Mesendoderm (in vitro differentiated cells): Measurements from ENCODE around the gene SESN1.

Experiments used
- DNase-seq: peaks from one replicate; pipeline ENCODE4 v3.0.0; 2013
- H2AK5ac ChIP-seq: 2 replicates; pipeline ENCODE4 v1.6.1; 2013; ENCODE audit warnings: low read length, inconsistent platforms
- H2BK120ac ChIP-seq: 2 replicates; pipeline ENCODE4 v1.6.1; 2013; ENCODE audit warnings: low read depth, mild to moderate bottlenecking, low read length, moderate library complexity, mixed read lengths
- H2BK15ac ChIP-seq: replicated peaks from 2 replicates; pipeline ENCODE4 v1.6.1; 2013; ENCODE audit warnings: low read depth, mild to moderate bottlenecking, moderate library complexity
- H2BK5ac ChIP-seq: 2 replicates; pipeline ENCODE4 v1.6.1; 2013; ENCODE audit warnings: low read length, inconsistent platforms
- H3K18ac ChIP-seq: 2 replicates; pipeline ENCODE4 v1.6.1; 2013; ENCODE audit warnings: mild to moderate bottlenecking, low read length, mixed read lengths
- H3K23ac ChIP-seq: one replicate; pipeline ENCODE4 v1.6.1; 2013; ENCODE audit warnings: low read length
- H3K27ac ChIP-seq: 2 replicates; pipeline ENCODE4 v1.5.1; 2013; ENCODE audit warnings: low read depth, mild to moderate bottlenecking, inconsistent platforms, low read length, moderate library complexity
- H3K27me3 ChIP-seq: 2 replicates; pipeline ENCODE4 v1.6.1; 2013; ENCODE audit warnings: low read length, control low read depth, mild to moderate bottlenecking, inconsistent platforms; ENCODE audit not compliant: insufficient read depth, poor library complexity
- H3K36me3 ChIP-seq: 2 replicates; pipeline ENCODE4 v1.6.1; 2013; ENCODE audit warnings: low read length, inconsistent platforms; ENCODE audit not compliant: control insufficient read depth, insufficient read depth
- H3K4ac ChIP-seq: one replicate; pipeline ENCODE4 v1.6.1; 2013; ENCODE audit warnings: low read depth, mild to moderate bottlenecking, low read length, moderate library complexity
- H3K4me1 ChIP-seq: 2 replicates; pipeline ENCODE4 v1.6.1; 2013; ENCODE audit warnings: low read depth, low read length, inconsistent platforms; ENCODE audit not compliant: control insufficient read depth
- H3K4me2 ChIP-seq: 2 replicates; pipeline ENCODE4 v1.6.1; 2013; ENCODE audit warnings: low read length
- H3K4me3 ChIP-seq: 2 replicates; pipeline ENCODE4 v1.5.1; 2013; ENCODE audit warnings: mild to moderate bottlenecking, low read length
- H3K56ac ChIP-seq: one replicate; pipeline ENCODE4 v1.6.1; 2013; ENCODE audit warnings: low read length
- H3K79me1 ChIP-seq: 2 replicates; pipeline ENCODE4 v1.6.1; 2013; ENCODE audit warnings: low read length, inconsistent platforms
- H3K79me2 ChIP-seq: 2 replicates; pipeline ENCODE4 v1.6.1; 2013; ENCODE audit warnings: mild to moderate bottlenecking, low read length; ENCODE audit not compliant: control insufficient read depth, insufficient read depth
- H3K9ac ChIP-seq: 2 replicates; pipeline ENCODE4 v1.6.1; 2013; ENCODE audit warnings: low read length, inconsistent platforms
- H4K5ac ChIP-seq: one replicate; pipeline ENCODE4 v1.6.1; 2013; ENCODE audit warnings: low read length
- H4K8ac ChIP-seq: one replicate; pipeline ENCODE4 v1.6.1; 2013; ENCODE audit warnings: low read depth, mild to moderate bottlenecking, control low read depth, low read length, moderate library complexity
- WGBS: extraction: QIAGEN DNeasy Blood & Tissue Kit; methylation state at CpG from one replicate; pipeline ENCODE4 v1.1.7; 2013; ENCODE audit warnings: low lambda C conversion rate, missing lambda C conversion rate; ENCODE audit not compliant: insufficient coverage; ENCODE audit errors: extremely low coverage; 5-methylcytosine and 5-hydroxymethylcytosine counted together

Gene SESN1

GRCh38 chr6:108966855-108967755 is 127.5 kb downstream of the SESN1 start:
- Histone ChIP-seq H3K4ac (no peak overlapping the region), H3K18ac (no peak overlapping the region), H3K4me1 (no peaks in the 10 kb centered on the region), H3K9ac (no peak overlapping the region), H3K4me2 (no peak overlapping the region), H4K8ac (no peak overlapping the region), H2AK5ac (no peak overlapping the region), H2BK5ac (no peak overlapping the region), H3K79me1 (no peaks in the 10 kb centered on the region), H3K4me3 (no peak overlapping the region), H3K27me3 (no peaks in the 10 kb centered on the region), H3K36me3 (no peaks in the 10 kb centered on the region), H2BK120ac (no peak overlapping the region), H2BK15ac (no peak overlapping the region), H4K5ac (no peak overlapping the region), H3K79me2 (no peaks in the 10 kb centered on the region), H3K56ac (no peak overlapping the region), H3K23ac (no peak overlapping the region), H3K27ac (no peak overlapping the region)
- WGBS: no CpG with 5 or more reads among the region's 12 CpGs
- DNase-seq: peak; percentile 85

- no peak overlapping the region for H3K4me2 ChIP-seq
- H2BK5ac ChIP-seq: no peak overlapping the region
- no peak overlapping the region for H4K8ac ChIP-seq
- no peaks in the 10 kb centered on the region for H3K79me1 ChIP-seq
- H2AK5ac ChIP-seq: no peak overlapping the region
- no peaks in the 10 kb centered on the region for H3K79me2 ChIP-seq
- H3K4me3 ChIP-seq: no peak overlapping the region
- H3K4ac ChIP-seq: no peak overlapping the region
- no CpG with 5 or more reads among the region's 5 CpGs for WGBS
- no peak overlapping the region for H3K23ac ChIP-seq
- no peaks in the 10 kb centered on the region for H3K27me3 ChIP-seq
- no peak overlapping the region for H3K27ac ChIP-seq
- no peaks in the 10 kb centered on the region for H3K36me3 ChIP-seq
- no peak overlapping the region for H3K18ac ChIP-seq
- no peak overlapping the region for H3K9ac ChIP-seq
- no peak overlapping the region for H4K5ac ChIP-seq
- H2BK120ac ChIP-seq: no peak overlapping the region
- no peak overlapping the region for H3K56ac ChIP-seq
- DNase-seq: no peak
- H2BK15ac ChIP-seq: no peak overlapping the region
- no peaks in the 10 kb centered on the region for H3K4me1 ChIP-seq
Measured at GRCh38 chr6:108966251-108966650, 128.4 kb downstream of the SESN1 start.

- no peak overlapping the region for H3K27ac ChIP-seq
- no peak overlapping the region for H4K8ac ChIP-seq
- H3K27me3 ChIP-seq: no peaks in the 10 kb centered on the region
- H3K36me3 ChIP-seq: no peaks in the 10 kb centered on the region
- H3K23ac ChIP-seq: no peak overlapping the region
- no peak overlapping the region for H3K18ac ChIP-seq
- no peak overlapping the region for H2BK15ac ChIP-seq
- H3K4me3 ChIP-seq: no peak overlapping the region
- no peak overlapping the region for H2AK5ac ChIP-seq
- H4K5ac ChIP-seq: no peak overlapping the region
- no peak overlapping the region for H3K56ac ChIP-seq
- no peak overlapping the region for H3K4me2 ChIP-seq
- no peak for DNase-seq
- no peak overlapping the region for H2BK5ac ChIP-seq
- no peaks in the 10 kb centered on the region for H3K4me1 ChIP-seq
- H3K79me1 ChIP-seq: no peaks in the 10 kb centered on the region
- WGBS: no CpG with 5 or more reads among the region's 6 CpGs
- no peak overlapping the region for H3K4ac ChIP-seq
- H3K79me2 ChIP-seq: no peaks in the 10 kb centered on the region
- no peak overlapping the region for H2BK120ac ChIP-seq
- H3K9ac ChIP-seq: no peak overlapping the region
Measured at GRCh38 chr6:108961985-108962384, 132.7 kb downstream of the SESN1 start.

DNA sequence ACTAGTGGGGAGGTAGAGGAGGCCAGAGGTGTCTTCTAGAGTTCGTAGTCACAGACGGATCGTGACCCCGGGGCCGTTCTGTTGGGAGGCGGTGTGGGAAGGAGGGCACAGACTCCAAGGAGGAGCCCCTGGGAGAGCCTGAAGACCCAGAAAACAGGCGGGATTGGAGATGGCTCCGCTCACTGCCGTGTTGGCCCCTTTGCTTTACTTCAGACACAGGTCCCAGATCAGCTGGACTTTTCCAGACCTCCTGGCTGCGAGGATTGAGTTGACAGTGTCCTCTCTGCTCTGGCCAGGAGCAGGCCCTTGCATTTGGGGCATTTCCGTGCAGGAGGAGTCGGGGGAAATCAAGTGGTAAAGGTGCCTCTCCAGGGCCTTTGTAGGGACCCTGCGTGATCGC is 133.6 kb downstream of the SESN1 start:
- H3K56ac ChIP-seq: no peak overlapping the region
- no peak overlapping the region for H2BK15ac ChIP-seq
- H3K23ac ChIP-seq: no peak overlapping the region
- H3K18ac ChIP-seq: no peak overlapping the region
- H3K79me1 ChIP-seq: no peaks in the 10 kb centered on the region
- no peak overlapping the region for H2BK5ac ChIP-seq
- H4K5ac ChIP-seq: no peak overlapping the region
- WGBS: no CpG with 5 or more reads among the region's 14 CpGs
- H3K36me3 ChIP-seq: no peaks in the 10 kb centered on the region
- no peaks in the 10 kb centered on the region for H3K79me2 ChIP-seq
- H4K8ac ChIP-seq: no peak overlapping the region
- no peaks in the 10 kb centered on the region for H3K27me3 ChIP-seq
- H3K4me2 ChIP-seq: no peak overlapping the region
- no peak overlapping the region for H3K9ac ChIP-seq
- no peak overlapping the region for H3K4ac ChIP-seq
- H3K4me1 ChIP-seq: no peaks in the 10 kb centered on the region
- no peak overlapping the region for H3K27ac ChIP-seq
- no peak overlapping the region for H2AK5ac ChIP-seq
- H2BK120ac ChIP-seq: no peak overlapping the region
- H3K4me3 ChIP-seq: no peak overlapping the region
- DNase-seq: no peak

GRCh38 chr6:108960601-108961000 is 134.0 kb downstream of the SESN1 start:
- H2BK120ac ChIP-seq: no peak overlapping the region
- H4K8ac ChIP-seq: no peak overlapping the region
- H3K18ac ChIP-seq: no peak overlapping the region
- no peaks in the 10 kb centered on the region for H3K79me1 ChIP-seq
- no peak overlapping the region for H2BK15ac ChIP-seq
- no peak overlapping the region for H3K27ac ChIP-seq
- no peaks in the 10 kb centered on the region for H3K27me3 ChIP-seq
- no peaks in the 10 kb centered on the region for H3K4me1 ChIP-seq
- no peaks in the 10 kb centered on the region for H3K36me3 ChIP-seq
- DNase-seq: no peak
- WGBS: no CpG with 5 or more reads among the region's 7 CpGs
- H3K23ac ChIP-seq: no peak overlapping the region
- H4K5ac ChIP-seq: no peak overlapping the region
- no peak overlapping the region for H3K56ac ChIP-seq
- H3K4ac ChIP-seq: no peak overlapping the region
- H3K4me3 ChIP-seq: no peak overlapping the region
- no peak overlapping the region for H2AK5ac ChIP-seq
- H3K79me2 ChIP-seq: no peaks in the 10 kb centered on the region
- H3K4me2 ChIP-seq: no peak overlapping the region
- no peak overlapping the region for H2BK5ac ChIP-seq
- no peak overlapping the region for H3K9ac ChIP-seq
